Small intestine (tissue), 7 donors: ENCODE data around the gene GRIK2. TPM values are rescaled to one million over a fixed set of nuclear protein-coding genes. Genes with fewer than 3 reads are reported as not detected.

ENCODE experiments used
- DNase-seq, 2 donors: peaks; one replicate each; pipeline versions ENCODE4 v3.0.0 to v3.0.0-alpha.2; 2013
- FAIRE-seq: peaks from 2 replicates; lab custom pipeline; 2012; peaks lifted over from hg19 to GRCh38; lab: Jason Lieb, UNC
- H3K27ac ChIP-seq, 3 donors: one replicate each; pipeline ENCODE4 v1.5.1; 2013; ENCODE audit warnings: low read length in 2 of 3, mild to moderate bottlenecking in 2 of 3, control low read depth in 1 of 3, inconsistent platforms in 1 of 3, low read depth in 1 of 3, moderate library complexity in 1 of 3
- H3K27me3 ChIP-seq, 3 donors: one replicate each; pipeline ENCODE4 v1.6.1; 2013; ENCODE audit warnings: low read length in 3 of 3, inconsistent platforms in 1 of 3; ENCODE audit not compliant: control insufficient read depth in 3 of 3, insufficient read depth in 3 of 3
- H3K36me3 ChIP-seq, 3 donors: one replicate each; pipeline ENCODE4 v1.6.1; 2013; ENCODE audit warnings: low read length in 3 of 3, inconsistent platforms in 1 of 3, low read depth in 1 of 3, mild to moderate bottlenecking in 1 of 3, moderate library complexity in 1 of 3; ENCODE audit not compliant: control insufficient read depth in 3 of 3, insufficient read depth in 2 of 3
- H3K4me1 ChIP-seq, 3 donors: one replicate each; pipeline ENCODE4 v1.6.1; 2013; ENCODE audit warnings: low read length in 2 of 3, inconsistent platforms in 1 of 3, low read depth in 1 of 3, mild to moderate bottlenecking in 1 of 3, moderate library complexity in 1 of 3; ENCODE audit not compliant: control insufficient read depth in 3 of 3, insufficient read depth in 2 of 3
- H3K4me3 ChIP-seq, 3 donors: one replicate each; pipeline ENCODE4 v1.5.1; 2013; ENCODE audit warnings: low read length in 3 of 3, control low read depth in 1 of 3, inconsistent platforms in 1 of 3, low read depth in 1 of 3, mild to moderate bottlenecking in 1 of 3, moderate library complexity in 1 of 3
- H3K9me3 ChIP-seq, 2 donors: one replicate each; pipeline ENCODE4 v1.6.1; 2013; ENCODE audit warnings: low read depth in 1 of 2, low read length in 1 of 2; ENCODE audit not compliant: control insufficient read depth in 2 of 2, insufficient read depth in 1 of 2
- WGBS, 3 donors: extraction: QIAGEN DNeasy Blood & Tissue Kit; methylation state at CpG; one replicate each; pipeline ENCODE4 v1.1.7; 2013; 5-methylcytosine and 5-hydroxymethylcytosine counted together
- polyA plus RNA-seq, 4 donors: library from polyadenylated mRNA; stranded (reverse) in 3 of 4; unstranded in 1 of 4; fragments of 200-250 nt in 3 of 4; fragments of 120-200 nt in 1 of 4; gene quantifications; one replicate each; pipeline versions ENCODE4 v1.2.1 to v1.2.3, GENCODE V29; 2013
- donor health status: healthy with polysubstance abuse.
- donor health status: control.
- donor health status: control.
- donor health status: Bipolar disorder and iron deficiency.
- donor health status: healthy.

The GRIK2 gene
- polyA plus RNA-seq, 4 donors, result 0.27 to 1.4 (median 0.54) TPM; not detected in 1

GRCh38 chr6:101396548-101397173 lies 3.2 kb downstream of the GRIK2 start:
- Histone ChIP-seq H3K27me3 (peaks cover 3 to 59% (median 40%) of the 10 kb centered on the region in 3 donors), H3K4me3 (no peak overlapping the region), H3K27ac (no peak overlapping the region), H3K36me3 (no peaks in the 10 kb centered on the region), H3K9me3 (no peaks in the 10 kb centered on the region), H3K4me1 (peaks cover 0 to 5% (median 0%) of the 10 kb centered on the region in 3 donors)
- FAIRE-seq, result no peak
- peak; percentile 37 to 71 for DNase-seq
- WGBS, 3 donors, result 3 to 5% (median 4%) methylated on average over 3 of the region's 3 CpGs

- no peak overlapping the region for H3K4me3 ChIP-seq
Measured at GRCh38 chr6:101397199-101397598, 3.7 kb downstream of the GRIK2 start.

GRCh38 chr6:101398716-101399615 lies 5.5 kb downstream of the GRIK2 start:
- H3K4me3 ChIP-seq, result peak overlapping the region in 1 of 3 donors; percentile 11

More at GRCh38 chr6:101397199-101397598, 3.7 kb downstream of the GRIK2 start:
- 11 to 18% (median 14%) methylated on average over 4 of the region's 4 CpGs for WGBS, 3 donors
- FAIRE-seq (no peak), DNase-seq (no peak)
- Histone ChIP-seq H3K4me1 (peaks cover 0 to 5% (median 0%) of the 10 kb centered on the region in 3 donors), H3K9me3 (no peaks in the 10 kb centered on the region), H3K27ac (no peak overlapping the region), H3K36me3 (no peaks in the 10 kb centered on the region), H3K27me3 (peaks cover 3 to 58% (median 40%) of the 10 kb centered on the region in 3 donors)

GRCh38 chr6:101399616-101400162 lies 6.2 kb downstream of the GRIK2 start:
- 9 to 13% (median 11%) methylated on average over 30 of the region's 30 CpGs for WGBS, 3 donors
- Histone ChIP-seq H3K36me3 (no peaks in the 10 kb centered on the region), H3K27ac (no peak overlapping the region), H3K4me1 (no peaks in the 10 kb centered on the region), H3K9me3 (no peaks in the 10 kb centered on the region), H3K27me3 (peaks cover 0 to 52% (median 37%) of the 10 kb centered on the region in 3 donors), H3K4me3 (no peak overlapping the region)
- DNase-seq, result no peak
- FAIRE-seq, result no peak

More at GRCh38 chr6:101398716-101399615, 5.5 kb downstream of the GRIK2 start:
- WGBS, 3 donors, result 11 to 20% (median 14%) methylated on average over 43 of the region's 43 CpGs
- Histone ChIP-seq H3K4me1 (no peaks in the 10 kb centered on the region), H3K27me3 (peaks cover 0 to 56% (median 40%) of the 10 kb centered on the region in 3 donors), H3K36me3 (no peaks in the 10 kb centered on the region), H3K9me3 (no peaks in the 10 kb centered on the region), H3K27ac (no peak overlapping the region)
- DNase-seq, result no peak
- FAIRE-seq, result no peak

GRCh38 chr6:101400326-101401135 lies 7.0 kb downstream of the GRIK2 start:
- 40 to 48% (median 41%) methylated on average over 10 of the region's 10 CpGs for WGBS, 3 donors
- Histone ChIP-seq H3K4me1 (no peaks in the 10 kb centered on the region), H3K27me3 (peaks cover 0 to 52% (median 37%) of the 10 kb centered on the region in 3 donors), H3K36me3 (no peaks in the 10 kb centered on the region), H3K9me3 (no peaks in the 10 kb centered on the region), H3K27ac (no peak overlapping the region), H3K4me3 (no peak overlapping the region)
- no peak for FAIRE-seq
- no peak for DNase-seq

- FAIRE-seq (no peak), DNase-seq (no peak)
- Histone ChIP-seq H3K36me3 (no peaks in the 10 kb centered on the region), H3K27ac (no peak overlapping the region), H3K9me3 (no peaks in the 10 kb centered on the region), H3K27me3 (peaks cover 0 to 52% (median 37%) of the 10 kb centered on the region in 3 donors), H3K4me1 (no peaks in the 10 kb centered on the region), H3K4me3 (no peak overlapping the region)
- 30 to 55% (median 46%) methylated on average over 10 of the region's 10 CpGs for WGBS, 3 donors
Measured at GRCh38 chr6:101401171-101401570, 7.7 kb downstream of the GRIK2 start.

- DNase-seq, result peak in 1 of 2 donors; percentile 11
- 4 to 11% (median 8%) methylated on average over 47 to 50 of the region's 50 CpGs for WGBS, 3 donors
Measured at GRCh38 chr6:101401792-101402621, 8.5 kb downstream of the GRIK2 start.

More at GRCh38 chr6:101401792-101402621, 8.5 kb downstream of the GRIK2 start:
- Histone ChIP-seq H3K9me3 (no peaks in the 10 kb centered on the region), H3K27me3 (peaks cover 0 to 52% (median 37%) of the 10 kb centered on the region in 3 donors), H3K27ac (no peak overlapping the region), H3K4me1 (no peaks in the 10 kb centered on the region), H3K36me3 (no peaks in the 10 kb centered on the region), H3K4me3 (peak overlapping the region in 1 of 3 donors; percentile 15)
- FAIRE-seq, result no peak
